Breast epithelium (tissue), 4 donors: ENCODE data around the gene EP300. TPM values are rescaled to one million over a fixed set of nuclear protein-coding genes. Genes with fewer than 3 reads are reported as not detected.
"Not testable (repeated sequence)": the region's sequence is repeated elsewhere in the genome, so short reads cannot be mapped to it uniquely, and the experiment has no call there.

Experiments
- DNase-seq, 2 donors: peaks; one replicate each; pipeline ENCODE4 v3.0.0-alpha.2; 2019; ENCODE audit warnings: low spot score in 2 of 2
- H3K27ac ChIP-seq, 2 donors: fragments of 200-600 bp; sonication (generic) in 1 of 2; one replicate each; pipeline ENCODE4 v1.5.1; 2016 to 2019; ENCODE audit warnings: mild to moderate bottlenecking in 1 of 2
- H3K27me3 ChIP-seq, 2 donors: fragments of 200-600 bp; sonication (generic) in 1 of 2; one replicate each; pipeline versions ENCODE4 v1.5.1 to v1.6.0; 2017 to 2019; ENCODE audit warnings: control low read depth in 1 of 2, mild to moderate bottlenecking in 1 of 2
- H3K36me3 ChIP-seq: fragments of 200-600 bp; one replicate; pipeline ENCODE4 v1.5.1; 2019
- H3K4me1 ChIP-seq, 2 donors: fragments of 200-600 bp; sonication (generic); one replicate each; pipeline ENCODE4 v1.5.1; 2016 to 2019; ENCODE audit warnings: control low read depth in 1 of 2
- H3K4me3 ChIP-seq, 3 donors: fragments of 200-600 bp; sonication (generic); 1 replicate in 2 of 3; 2 replicates in 1 of 3; pipeline ENCODE4 v1.5.1; 2016 to 2019; ENCODE audit warnings: mild to moderate bottlenecking in 3 of 3, moderate library complexity in 2 of 3
- H3K9me3 ChIP-seq, 2 donors: fragments of 200-600 bp; sonication (generic) in 1 of 2; one replicate each; pipeline ENCODE4 v1.5.1; 2016 to 2019; ENCODE audit warnings: control low read depth in 1 of 2
- CTCF ChIP-seq, 3 donors: fragments of 450-650 bp; IDR thresholded peaks; one replicate each; pipeline ENCODE4 v1.5.1; 2016 to 2017; ENCODE audit warnings: antibody characterized with exemption in 3 of 3, mild to moderate bottlenecking in 3 of 3, moderate library complexity in 3 of 3
- POLR2A ChIP-seq: fragments of 450-650 bp; IDR thresholded peaks from one replicate; pipeline ENCODE4 v1.6.1; 2016; ENCODE audit warnings: antibody characterized with exemption, mild to moderate bottlenecking, moderate library complexity
- POLR2AphosphoS5 ChIP-seq, 3 donors: sonication (generic); formaldehyde crosslinking; IDR thresholded peaks; one replicate each; pipeline ENCODE4 v1.6.1; 2017; ENCODE audit warnings: antibody characterized with exemption in 3 of 3
- intact Hi-C: fragments of 100-400 bp; cut with DNase I; formaldehyde crosslinking; loops from one replicate; pipeline ENCODE4 v1.15.1; 2023; ENCODE audit warnings: low total_unique reads
- total RNA-seq, 3 donors: library from RNA; depleted of rRNA; stranded (reverse); fragments of >200 nt; gene quantifications; one replicate each; pipeline ENCODE4 v1.1.0, GENCODE V29; 2016

EP300 gene
- total RNA-seq, 3 donors from 2014 or later: 50.5 to 118 (median 56.2) TPM

DNA sequence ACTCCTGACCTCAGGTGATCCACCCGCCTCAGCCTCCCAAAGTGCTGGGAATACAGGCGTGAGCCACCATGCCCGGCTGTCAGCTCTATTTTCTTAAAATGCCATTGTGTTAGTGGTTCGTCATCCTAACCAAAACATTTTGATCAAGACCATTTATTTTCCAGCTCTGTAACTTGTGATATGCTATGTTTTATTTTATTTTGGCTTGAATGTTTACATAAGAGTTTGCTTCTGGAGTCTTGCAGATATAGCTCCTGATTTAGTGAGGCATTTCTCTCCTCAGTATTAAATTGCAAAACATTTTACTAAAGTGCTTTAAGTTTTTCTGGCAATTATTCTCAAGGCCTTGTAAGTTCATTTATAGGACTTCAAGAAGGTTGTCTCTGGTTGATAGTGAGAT is 4.4 kb downstream of the EP300 start:
- intact Hi-C loops: loop anchor here (10.0 kb wide), 1 partner anchor 142 kb away; the partner anchor contains the start of gene RBX1
- Histone ChIP-seq H3K36me3 (no peaks in the 10 kb centered on the region), H3K4me1 (peaks cover 4 to 14% of the 10 kb centered on the region in 2 donors), H3K27me3 (no peaks in the 10 kb centered on the region), H3K4me3 (no peak overlapping the region), H3K27ac (no peak overlapping the region), H3K9me3 (no peaks in the 10 kb centered on the region)
- TF ChIP-seq POLR2AphosphoS5 (IDR thresholded peaks at IDR 0.05) (no peak), CTCF (IDR thresholded peaks at IDR 0.05) (no peak), POLR2A (no peak)
- DNase-seq: no peak

DNA sequence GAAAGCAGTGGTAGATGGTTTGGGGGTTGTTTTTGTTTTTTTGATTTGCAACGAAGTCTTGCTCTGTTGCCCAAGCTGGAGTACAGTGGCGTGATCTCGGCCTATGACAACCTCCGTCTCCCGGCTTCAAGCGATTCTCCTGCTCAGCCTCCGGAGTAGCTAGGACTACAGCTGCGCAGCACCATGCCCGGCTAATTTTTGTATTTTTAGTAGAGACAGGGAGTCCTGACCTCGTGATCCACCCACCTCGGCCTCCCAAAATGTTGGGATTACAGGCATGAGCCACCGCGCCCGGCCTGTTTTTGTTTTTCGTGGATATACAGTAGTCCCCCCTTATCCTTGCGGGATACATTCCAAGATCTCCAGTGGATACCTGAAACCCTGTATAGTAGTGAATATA is 6.6 kb downstream of the EP300 start:
- TF ChIP-seq CTCF (IDR thresholded peaks at IDR 0.05) (no peak), POLR2A (no peak), POLR2AphosphoS5 (IDR thresholded peaks at IDR 0.05) (no peak)
- H3K9me3 ChIP-seq: no peaks in the 10 kb centered on the region
- no peak overlapping the region for H3K27ac ChIP-seq
- H3K4me3 ChIP-seq: no peak overlapping the region
- no peaks in the 10 kb centered on the region for H3K36me3 ChIP-seq
- no peaks in the 10 kb centered on the region for H3K27me3 ChIP-seq
- peaks cover 4 to 21% of the 10 kb centered on the region in 2 donors for H3K4me1 ChIP-seq
- intact Hi-C loops: loop anchor here (10.0 kb wide), 1 partner anchor 144 kb away; the partner anchor contains the start of gene RBX1
- DNase-seq: no peak

- H3K4me3 ChIP-seq: no peak overlapping the region
- H3K27ac ChIP-seq: peak overlapping the region in 1 of 2 donors; percentile 25
- no peak for DNase-seq
- no peaks in the 10 kb centered on the region for H3K36me3 ChIP-seq
- no peaks in the 10 kb centered on the region for H3K9me3 ChIP-seq
- peaks cover 0 to 7% of the 10 kb centered on the region in 2 donors for H3K4me1 ChIP-seq
- no peak for TF ChIP-seq POLR2AphosphoS5 (IDR thresholded peaks at IDR 0.05)
- TF ChIP-seq CTCF (IDR thresholded peaks at IDR 0.05): no peak
- TF ChIP-seq POLR2A: no peak
- no peaks in the 10 kb centered on the region for H3K27me3 ChIP-seq
- intact Hi-C loops: no loop called here
Measured at GRCh38 chr22:41106122-41106968, 14.0 kb downstream of the EP300 start.

DNA sequence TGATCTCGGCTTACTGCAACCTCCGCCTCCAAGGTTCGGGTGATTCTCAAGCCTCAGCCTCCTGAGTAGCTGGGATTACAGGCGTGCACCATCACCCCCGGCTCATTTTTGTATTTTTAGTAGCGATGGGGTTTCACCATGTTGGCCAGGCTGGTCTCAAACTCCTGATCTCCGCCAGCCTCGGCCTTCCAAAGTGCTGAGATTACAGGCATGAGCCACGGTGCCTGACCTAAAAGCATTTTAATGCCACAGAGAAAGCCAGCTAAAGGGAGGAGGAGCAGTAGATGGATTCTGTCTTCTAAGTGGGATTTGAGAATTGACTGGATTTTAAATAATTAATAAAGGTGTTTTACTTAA is 14.6 kb downstream of the EP300 start:
- DNase-seq, H3K27me3 ChIP-seq, H3K9me3 ChIP-seq, H3K4me3 ChIP-seq, H3K4me1 ChIP-seq, H3K27ac ChIP-seq, H3K36me3 ChIP-seq, intact Hi-C loops: not testable (repeated sequence)

- H3K36me3 ChIP-seq: no peaks in the 10 kb centered on the region
- TF ChIP-seq CTCF (IDR thresholded peaks at IDR 0.05) (no peak), POLR2AphosphoS5 (IDR thresholded peaks at IDR 0.05) (no peak), POLR2A (no peak)
- H3K27me3 ChIP-seq: no peaks in the 10 kb centered on the region
- no peaks in the 10 kb centered on the region for H3K9me3 ChIP-seq
- no peak overlapping the region for H3K27ac ChIP-seq
- intact Hi-C loops: no loop called here
- H3K4me1 ChIP-seq: no peaks in the 10 kb centered on the region
- DNase-seq: no peak
- H3K4me3 ChIP-seq: no peak overlapping the region
Measured at GRCh38 chr22:41110968-41111367, 18.6 kb downstream of the EP300 start.
